ENCODE measurements around the gene ATXN10. TPM values are rescaled to one million over a fixed set of nuclear protein-coding genes. Genes with fewer than 3 reads are reported as not detected.

ATXN10 gene
- total RNA-seq, 1 experiment from 2014 or later = 135 TPM

- Histone ChIP-seq H2AFZ (ENCODE audit: low read depth, low read length, poor library complexity, severe bottlenecking) (no peak overlapping the region), H3K9me3 (ENCODE audit: control insufficient read depth in 1 of 2, insufficient read depth in 1 of 2, low read depth in 1 of 2, low read length in 2 of 2) (no peaks in the 10 kb centered on the region), H3K4me2 (ENCODE audit: low read length) (peak overlapping the region; percentile 69), H3K27ac (ENCODE audit: low read depth, low read length) (peak overlapping the region; percentile 27; the same call in 1 of the 2 replicates), H3K9ac (ENCODE audit: low read length) (no peak overlapping the region), H3K4me3 (replicated peaks in 1 of 2; ENCODE audit: low read depth in 1 of 2, low read length in 2 of 2) (peak overlapping the region in 1 of 2 experiments; percentile 24; a peak in 1 of 4 replicates), H3K36me3 (ENCODE audit: control insufficient read depth in 1 of 2, insufficient read depth in 2 of 2, low read length in 2 of 2) (peaks cover 0 to 5% of the 10 kb centered on the region in 2 experiments; a peak in 1 of 4 replicates), H3K79me2 (ENCODE audit: insufficient read depth, low read length) (no peaks in the 10 kb centered on the region), H4K20me1 (ENCODE audit: insufficient read depth) (no peaks in the 10 kb centered on the region), H3K9me2 (ENCODE audit: insufficient read depth) (no peaks in the 10 kb centered on the region), H3K27me3 (ENCODE audit: insufficient read depth, low read length) (no peaks in the 10 kb centered on the region), H3K4me1 (ENCODE audit: control insufficient read depth in 1 of 2, insufficient read depth in 2 of 2, low read length in 2 of 2) (peaks cover 17 to 24% of the 10 kb centered on the region in 2 experiments)
- DNase-seq (ENCODE audit: low read depth, low spot score) (peak; percentile 82), ATAC-seq (peak; percentile 95)
- POLR2A ChIA-PET = no interaction called here
- no TSS peak for BruUV-seq (replicated peaks)
- RAD21 ChIA-PET (ENCODE audit: low non-redundant PET in 1 of 2, low total read pairs in 2 of 2, uncharacterized antibody in 2 of 2, unreplicated experiment in 2 of 2) = no interaction called here
- CTCF ChIA-PET = no interaction called here
- intact Hi-C loops (cut with micrococcal nuclease) = no loop called here
- TF ChIP-seq YY1 (IDR thresholded peaks at IDR 0.05; ENCODE audit: extremely low read depth, insufficient replicate concordance, low read depth, low read length) (no peak), ELF1 (IDR thresholded peaks at IDR 0.05; ENCODE audit: borderline replicate concordance, low read depth) (no peak), ZFX (IDR thresholded peaks at IDR 0.05) (no peak), CTCF (IDR thresholded peaks at IDR 0.05 in 2 of 3, conservative IDR thresholded peaks at IDR 0.05 in 1 of 3; ENCODE audit: borderline replicate concordance in 1 of 3, insufficient read depth in 1 of 3, low read depth in 2 of 3, low read length in 2 of 3) (no peak), RAD21 (IDR thresholded peaks at IDR 0.05; ENCODE audit: low read depth) (peak; percentile 34), SP1 (IDR thresholded peaks at IDR 0.05; ENCODE audit: low read depth) (peak; percentile 65), CBX3 (IDR thresholded peaks at IDR 0.05; ENCODE audit: low read depth) (peak; percentile 79; the same call in 1 of the 2 replicates), JUND (IDR thresholded peaks at IDR 0.05) (peak; percentile 62), ATF3 (IDR thresholded peaks at IDR 0.05) (peak; percentile 23; the same call in 1 of the 2 replicates), POLR2A (IDR thresholded peaks at IDR 0.05; ENCODE audit: borderline replicate concordance, extremely low read depth, insufficient read depth, insufficient read length) (no peak), SIN3A (IDR thresholded peaks at IDR 0.05; ENCODE audit: low read depth) (peak; percentile 37; the same call in 1 of the 2 replicates), EGR1 (IDR thresholded peaks at IDR 0.05; ENCODE audit: low read depth) (peak; percentile 22; the same call in 1 of the 2 replicates), MAX (IDR thresholded peaks at IDR 0.05) (peak; percentile 29; the same call in 1 of the 2 replicates), FOSL1 (IDR thresholded peaks at IDR 0.05; ENCODE audit: low read depth) (peak; percentile 81), EZH2phosphoT487 (IDR thresholded peaks at IDR 0.05; ENCODE audit: borderline replicate concordance) (no peak), REST (IDR thresholded peaks at IDR 0.05; ENCODE audit: low read depth) (no peak), ZNF274 (IDR thresholded peaks at IDR 0.05; ENCODE audit: low read depth, low read length) (no peak), ZBTB33 (IDR thresholded peaks at IDR 0.05; ENCODE audit: extremely low read depth, insufficient replicate concordance, low read length) (no peak), CEBPB (IDR thresholded peaks at IDR 0.05; ENCODE audit: low read depth) (peak; percentile 85)
These were observed 133.3 kb downstream of the ATXN10 start for GRCh38 chr22:45804986-45805325.
